ENCODE data around the gene DPY19L2.
"Not testable (repeated sequence)": the region's sequence is repeated elsewhere in the genome, so short reads cannot be mapped to it uniquely, and the experiment has no call there.

GRCh38 chr12:63538656-63539055 lies 129.6 kb downstream of the DPY19L2 start:
- TF ChIP-seq POLR2A, POLR2AphosphoS5, POU2F2, TAF1 (IDR thresholded peaks at IDR 0.05; ENCODE audit: low read depth, low read length): not testable (repeated sequence)

All from GM12891 (cell line).